NCI-H2107 treated with DMSO at 0.1 percent for 48 hours (cell line): ENCODE results near the gene NUDT15.

ENCODE experiments used
- DNase-seq: peaks from one replicate; lab custom pipeline; 2025; ENCODE audit not compliant: unreplicated experiment; lab: John Stamatoyannopoulos, UW

Gene NUDT15

GRCh38 chr13:48096670-48097069 lies 59.1 kb downstream of the NUDT15 start:
- DNase-seq, result no peak
